Colonic mucosa (tissue), 4 donors: Measurements from ENCODE around the gene TRAK1. TPM values are rescaled to one million over a fixed set of nuclear protein-coding genes. Genes with fewer than 3 reads are reported as not detected.

ENCODE experiments used
- DNase-seq: peaks from one replicate; pipeline ENCODE4 v3.0.0-alpha.2; 2020
- H3K27ac ChIP-seq: fragments of 200-600 bp; one replicate; pipeline ENCODE4 v1.8.0; 2021
- H3K27me3 ChIP-seq: fragments of 200-600 bp; one replicate; pipeline ENCODE4 v1.8.0; 2021
- H3K36me3 ChIP-seq: fragments of 200-600 bp; one replicate; pipeline ENCODE4 v1.8.0; 2021
- H3K4me1 ChIP-seq: fragments of 200-600 bp; one replicate; pipeline ENCODE4 v1.8.0; 2021; ENCODE audit warnings: mild to moderate bottlenecking
- H3K4me3 ChIP-seq: fragments of 200-600 bp; one replicate; pipeline ENCODE4 v1.8.0; 2021
- H3K9ac ChIP-seq, 2 donors: one replicate each; pipeline ENCODE4 v1.7.0; 2013; ENCODE audit warnings: control low read depth in 2 of 2, low read depth in 2 of 2, low read length in 2 of 2
- H3K9me3 ChIP-seq: fragments of 200-600 bp; one replicate; pipeline ENCODE4 v1.8.0; 2021
- intact Hi-C: fragments of 100-400 bp; cut with DNase I; formaldehyde crosslinking; loops from one replicate; pipeline ENCODE4 v1.14.1; 2022
- total RNA-seq, 2 donors: library from RNA; stranded (reverse); fragmentation: NEBNext Ultra II Directional in 1 of 2; extraction: Animal tissue kit (Norgen Biotek cat#: 25700) in 1 of 2; gene quantifications; one replicate each; pipeline ENCODE4 v1.2.1, GENCODE V29; 2021
- TF ChIP-seq, protein P1 (sequence below): fragments of 200-600 bp; IDR thresholded peaks from one replicate; pipeline ENCODE4 v1.8.0; 2022; ENCODE audit warnings: antibody characterized with exemption, mild to moderate bottlenecking
- donor health status: healthy.
- donor health status: DM: no; HTN: no; CAD: no.
- donor health status: DM: no; HTN: no; CAD: no.

The TRAK1 gene
- total RNA-seq, 2 donors from 2014 or later: 58.9 to 70.3 TPM

DNA sequence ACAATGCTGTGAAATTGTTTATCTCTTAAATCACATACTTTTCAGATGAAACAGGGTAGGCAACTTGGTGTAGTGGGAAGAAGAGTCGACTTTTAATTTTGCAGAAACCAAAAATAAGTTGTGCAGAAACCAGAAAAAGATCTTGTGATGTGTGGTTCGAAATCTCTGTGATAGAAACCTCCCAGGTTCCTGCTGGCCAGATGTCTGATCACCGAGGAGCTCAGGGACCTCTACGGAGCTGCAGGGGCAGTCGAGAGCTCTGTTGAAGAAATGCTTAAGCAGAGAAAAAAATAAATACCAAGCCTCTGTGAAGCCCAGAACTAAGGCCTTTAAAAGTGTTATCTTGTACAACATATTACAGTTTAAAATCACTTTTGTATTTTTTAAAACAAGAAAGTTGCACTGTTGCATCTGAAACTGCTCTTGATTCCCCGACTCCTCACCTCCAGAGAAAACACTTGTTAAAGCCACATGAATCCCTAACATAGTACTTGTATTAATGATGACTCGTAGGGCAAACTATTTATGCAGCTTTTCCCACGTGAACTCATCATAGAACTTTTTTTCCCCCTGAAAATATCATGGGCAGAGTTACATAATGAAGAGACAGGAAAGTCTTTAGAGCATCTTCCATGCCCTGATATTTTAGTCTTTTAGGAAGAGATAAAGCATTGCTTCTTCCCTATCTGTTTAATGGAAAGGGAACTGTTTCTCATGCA is 123.6 kb downstream of the TRAK1 start:
- no peaks in the 10 kb centered on the region for H3K27me3 ChIP-seq
- no peaks in the 10 kb centered on the region for H3K4me1 ChIP-seq
- DNase-seq: no peak
- H3K9me3 ChIP-seq: no peaks in the 10 kb centered on the region
- TF ChIP-seq, protein P1, sequence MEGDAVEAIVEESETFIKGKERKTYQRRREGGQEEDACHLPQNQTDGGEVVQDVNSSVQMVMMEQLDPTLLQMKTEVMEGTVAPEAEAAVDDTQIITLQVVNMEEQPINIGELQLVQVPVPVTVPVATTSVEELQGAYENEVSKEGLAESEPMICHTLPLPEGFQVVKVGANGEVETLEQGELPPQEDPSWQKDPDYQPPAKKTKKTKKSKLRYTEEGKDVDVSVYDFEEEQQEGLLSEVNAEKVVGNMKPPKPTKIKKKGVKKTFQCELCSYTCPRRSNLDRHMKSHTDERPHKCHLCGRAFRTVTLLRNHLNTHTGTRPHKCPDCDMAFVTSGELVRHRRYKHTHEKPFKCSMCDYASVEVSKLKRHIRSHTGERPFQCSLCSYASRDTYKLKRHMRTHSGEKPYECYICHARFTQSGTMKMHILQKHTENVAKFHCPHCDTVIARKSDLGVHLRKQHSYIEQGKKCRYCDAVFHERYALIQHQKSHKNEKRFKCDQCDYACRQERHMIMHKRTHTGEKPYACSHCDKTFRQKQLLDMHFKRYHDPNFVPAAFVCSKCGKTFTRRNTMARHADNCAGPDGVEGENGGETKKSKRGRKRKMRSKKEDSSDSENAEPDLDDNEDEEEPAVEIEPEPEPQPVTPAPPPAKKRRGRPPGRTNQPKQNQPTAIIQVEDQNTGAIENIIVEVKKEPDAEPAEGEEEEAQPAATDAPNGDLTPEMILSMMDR: no peak
- no peak overlapping the region for H3K4me3 ChIP-seq
- no peak overlapping the region for H3K27ac ChIP-seq
- H3K9ac ChIP-seq: no peak overlapping the region
- no peaks in the 10 kb centered on the region for H3K36me3 ChIP-seq
- intact Hi-C loops: no loop called here

- no peak for DNase-seq
- Histone ChIP-seq H3K4me3 (no peak overlapping the region), H3K36me3 (no peaks in the 10 kb centered on the region), H3K4me1 (no peaks in the 10 kb centered on the region), H3K9me3 (no peaks in the 10 kb centered on the region), H3K9ac (no peak overlapping the region), H3K27ac (no peak overlapping the region), H3K27me3 (no peaks in the 10 kb centered on the region)
- TF ChIP-seq, protein P1: no peak
- intact Hi-C loops: no loop called here
These were observed 125.1 kb downstream of the TRAK1 start for GRCh38 chr3:42216302-42216701.

- Histone ChIP-seq H3K4me1 (no peaks in the 10 kb centered on the region), H3K27ac (no peak overlapping the region), H3K9me3 (no peaks in the 10 kb centered on the region), H3K4me3 (no peak overlapping the region), H3K9ac (no peak overlapping the region), H3K27me3 (no peaks in the 10 kb centered on the region), H3K36me3 (no peaks in the 10 kb centered on the region)
- intact Hi-C loops: no loop called here
- TF ChIP-seq, protein P1: no peak
- no peak for DNase-seq
These were observed 125.8 kb downstream of the TRAK1 start for GRCh38 chr3:42216931-42217333.

DNA sequence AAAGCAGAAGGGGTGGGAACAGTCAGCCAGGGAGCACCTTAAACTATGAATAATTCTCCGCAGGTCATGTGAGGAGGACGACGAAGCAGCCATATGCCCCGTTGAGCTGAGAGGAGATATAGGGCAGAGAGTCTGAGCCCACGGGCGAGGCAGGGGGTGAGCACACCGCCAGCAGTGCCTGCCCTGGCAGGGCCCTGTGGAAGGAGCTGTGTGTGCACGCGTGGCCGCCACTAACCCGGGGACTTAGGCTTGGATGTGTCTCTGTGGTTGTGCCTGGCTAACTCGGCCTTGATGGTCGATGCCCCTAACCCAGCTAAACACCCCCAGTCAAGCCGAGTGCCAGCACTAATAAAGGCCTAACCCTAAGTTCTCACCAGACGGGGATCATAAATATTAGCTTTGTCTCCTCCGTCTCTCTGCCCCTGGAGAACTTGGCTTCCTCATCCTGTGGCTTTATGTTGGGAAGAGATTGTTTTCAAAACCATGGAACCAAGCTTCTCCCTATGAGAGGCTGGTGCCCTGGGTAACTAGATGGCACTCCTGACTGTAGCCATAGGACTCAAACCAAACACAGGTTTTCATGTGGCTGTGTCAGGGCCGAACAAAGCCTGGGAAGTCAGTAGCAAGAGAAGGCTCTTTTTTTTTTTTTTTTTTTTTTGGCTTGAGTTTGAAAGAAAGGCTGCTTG is 129.4 kb downstream of the TRAK1 start:
- Histone ChIP-seq H3K9ac (no peak overlapping the region), H3K27ac (no peak overlapping the region), H3K9me3 (no peaks in the 10 kb centered on the region), H3K4me1 (no peaks in the 10 kb centered on the region), H3K4me3 (no peak overlapping the region), H3K36me3 (no peaks in the 10 kb centered on the region), H3K27me3 (no peaks in the 10 kb centered on the region)
- TF ChIP-seq, protein P1: no peak
- no peak for DNase-seq
- intact Hi-C loops: no loop called here

DNA sequence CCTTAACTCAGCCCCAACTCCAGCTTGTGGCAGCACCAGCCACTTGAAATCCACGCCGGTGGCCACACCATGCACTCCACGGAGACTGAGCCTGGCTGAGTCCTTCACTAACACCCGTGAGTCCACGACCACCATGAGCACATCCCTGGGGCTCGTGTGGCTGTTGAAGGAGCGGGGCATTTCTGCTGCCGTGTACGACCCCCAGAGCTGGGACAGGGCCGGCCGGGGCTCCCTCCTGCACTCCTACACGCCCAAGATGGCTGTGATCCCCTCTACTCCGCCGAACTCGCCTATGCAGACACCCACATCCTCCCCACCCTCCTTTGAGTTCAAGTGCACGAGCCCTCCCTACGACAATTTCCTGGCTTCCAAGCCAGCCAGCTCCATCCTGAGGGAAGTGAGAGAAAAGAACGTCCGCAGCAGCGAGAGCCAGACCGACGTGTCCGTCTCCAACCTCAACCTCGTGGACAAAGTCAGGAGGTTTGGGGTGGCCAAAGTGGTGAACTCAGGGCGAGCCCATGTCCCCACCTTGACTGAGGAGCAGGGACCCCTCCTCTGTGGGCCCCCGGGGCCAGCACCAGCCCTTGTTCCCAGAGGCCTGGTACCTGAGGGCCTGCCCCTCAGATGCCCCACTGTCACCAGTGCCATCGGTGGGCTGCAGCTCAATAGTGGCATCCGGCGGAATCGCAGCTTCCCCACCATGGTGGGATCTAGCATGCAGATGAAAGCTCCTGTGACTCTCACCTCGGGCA is 132.0 kb downstream of the TRAK1 start:
- Histone ChIP-seq H3K4me1 (no peaks in the 10 kb centered on the region), H3K27me3 (no peaks in the 10 kb centered on the region), H3K36me3 (no peaks in the 10 kb centered on the region), H3K9me3 (no peaks in the 10 kb centered on the region), H3K27ac (no peak overlapping the region), H3K4me3 (no peak overlapping the region), H3K9ac (no peak overlapping the region)
- TF ChIP-seq, protein P1: no peak
- intact Hi-C loops: no loop called here
- no peak for DNase-seq
